ENCODE data around the gene NT5M. TPM values are rescaled to one million over a fixed set of nuclear protein-coding genes. Genes with fewer than 3 reads are reported as not detected.

Gene NT5M
- total and polyA plus RNA-seq, 9 of the 15 experiments (the other 6 are each of a cell fraction or from before 2014, with no cell fraction given): 0.24 to 10.1 (median 3.4) TPM

GRCh38 chr17:17280613-17281549, 22.3 kb upstream of the NT5M start, which contains the start of gene COPS3 (continued):
- TF ChIP-seq FOXA3 (CRISPR knock-in tag; conservative IDR thresholded peaks at IDR 0.05 in 1 of 2, IDR thresholded peaks at IDR 0.05 in 1 of 2) (peak in 1 of 2 experiments; percentile 70; a peak in 2 of 4 replicates), FIP1L1 (IDR thresholded peaks at IDR 0.05; ENCODE audit: low read depth, low read length, poor library complexity, severe bottlenecking) (peak; percentile 38), JUND (IDR thresholded peaks at IDR 0.05; ENCODE audit: borderline replicate concordance, low read depth, low read length) (peak; percentile 18; the same call in 1 of the 2 replicates), JUND (tag; IDR thresholded peaks at IDR 0.05; ENCODE audit: borderline replicate concordance, low read depth, low read length) (no peak), ZNF512 (tag; IDR thresholded peaks at IDR 0.05) (no peak), FOS (IDR thresholded peaks at IDR 0.05; ENCODE audit: extremely low read depth, insufficient read length) (peak; percentile 87), NKRF (IDR thresholded peaks at IDR 0.05; ENCODE audit: borderline replicate concordance) (peak; percentile 83), HMGN3 (IDR thresholded peaks at IDR 0.05; ENCODE audit: borderline replicate concordance, extremely low read depth, insufficient read length, low read depth, low read length) (peak; percentile 32), MAFK (IDR thresholded peaks at IDR 0.05; ENCODE audit: low read length) (peak; percentile 71), ARID1B (IDR thresholded peaks at IDR 0.05) (no peak), EP300 (IDR thresholded peaks at IDR 0.05; ENCODE audit: low read length) (0 out of 2 replicates have a peak, but pooled peaks have one; percentile 16), SMAD4 (CRISPR knock-in tag; conservative IDR thresholded peaks at IDR 0.05) (no peak), FOSL1 (tag; conservative IDR thresholded peaks at IDR 0.05) (0 out of 2 replicates have a peak, but pooled peaks have one; percentile 26), TFAP4 (CRISPR knock-in tag; IDR thresholded peaks at IDR 0.05; ENCODE audit: borderline replicate concordance) (peak; percentile 85), MNT (conservative IDR thresholded peaks at IDR 0.05) (peak; percentile 86 to 91), THAP12 (CRISPR knock-in tag; IDR thresholded peaks at IDR 0.05) (no peak), RNF2 (IDR thresholded peaks at IDR 0.05) (0 out of 2 replicates have a peak, but pooled peaks have one; percentile 43)

Data from K562 (cell line).